GM19025 (cell line): ENCODE measurements around the gene BIRC2.
"Not testable (repeated sequence)": the region's sequence is repeated elsewhere in the genome, so short reads cannot be mapped to it uniquely, and the experiment has no call there.

ENCODE experiments used
- ATAC-seq: cut with Tn5 transposase; IDR thresholded peaks from one replicate; pipeline ENCODE4 v1.9.1; 2021; ENCODE audit warnings: mild to moderate bottlenecking, low read depth, moderate library complexity; ENCODE audit not compliant: unreplicated experiment

BIRC2 gene

GRCh38 chr11:102346748-102347461 lies at the start of gene BIRC2:
TSS of gene BIRC2 (plus strand) at chr11:102347214. CDS start at chr11:102349855, 2,641 bp downstream.
- peak; percentile 87 for ATAC-seq

- ATAC-seq = not testable (repeated sequence)
Observed at GRCh38 chr11:102300837-102301236, 46.2 kb upstream of the BIRC2 start.

- ATAC-seq = no peak
Observed at GRCh38 chr11:102302241-102302640, 44.8 kb upstream of the BIRC2 start.

DNA sequence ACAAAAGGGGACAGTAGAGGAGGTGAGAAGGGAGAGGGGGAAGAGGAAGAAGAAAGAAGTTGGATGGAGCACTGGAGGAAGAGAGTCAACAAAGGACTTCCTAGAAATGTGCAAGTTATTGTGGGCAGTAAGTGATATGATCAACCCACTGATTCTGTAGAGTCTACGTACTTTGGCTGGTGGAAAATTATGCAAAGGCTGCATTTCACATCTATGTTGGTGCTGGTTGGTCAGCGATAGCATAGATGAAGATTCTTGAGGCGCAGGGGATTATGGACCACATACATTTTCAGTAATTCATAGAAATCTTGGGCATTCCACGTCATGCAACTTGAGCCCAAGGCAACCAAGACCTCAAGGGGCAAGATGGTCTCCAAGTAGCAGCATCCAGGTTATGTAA lies 42.3 kb upstream of the BIRC2 start:
- ATAC-seq = no peak

- ATAC-seq = no peak
Observed at GRCh38 chr11:102305352-102306047, 41.5 kb upstream of the BIRC2 start.

DNA sequence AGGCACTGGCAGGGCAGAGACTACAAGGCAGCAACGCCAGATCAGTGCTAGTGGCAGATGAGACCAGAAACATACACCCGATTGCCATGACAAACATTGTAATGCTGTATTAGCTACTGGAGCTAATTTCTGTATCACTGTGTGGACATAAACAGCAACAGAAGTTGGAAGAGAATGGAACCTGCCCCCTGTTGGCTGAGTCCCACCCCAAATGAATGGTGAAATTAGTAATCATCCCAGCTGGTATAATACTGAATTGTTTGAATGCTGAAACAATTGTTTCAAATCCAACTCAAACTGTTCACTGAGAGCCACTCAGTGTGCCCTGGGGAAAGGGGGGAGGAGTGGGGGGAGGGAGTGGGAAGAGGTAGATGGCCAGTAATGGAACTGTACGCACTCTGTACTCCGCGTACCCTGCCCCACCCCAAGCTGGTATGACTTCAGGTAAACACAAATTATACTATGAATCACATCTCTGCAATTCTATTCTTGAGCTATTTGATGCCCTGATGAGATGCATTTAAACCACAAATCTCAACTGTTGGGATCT lies 40.9 kb upstream of the BIRC2 start:
- no peak for ATAC-seq

DNA sequence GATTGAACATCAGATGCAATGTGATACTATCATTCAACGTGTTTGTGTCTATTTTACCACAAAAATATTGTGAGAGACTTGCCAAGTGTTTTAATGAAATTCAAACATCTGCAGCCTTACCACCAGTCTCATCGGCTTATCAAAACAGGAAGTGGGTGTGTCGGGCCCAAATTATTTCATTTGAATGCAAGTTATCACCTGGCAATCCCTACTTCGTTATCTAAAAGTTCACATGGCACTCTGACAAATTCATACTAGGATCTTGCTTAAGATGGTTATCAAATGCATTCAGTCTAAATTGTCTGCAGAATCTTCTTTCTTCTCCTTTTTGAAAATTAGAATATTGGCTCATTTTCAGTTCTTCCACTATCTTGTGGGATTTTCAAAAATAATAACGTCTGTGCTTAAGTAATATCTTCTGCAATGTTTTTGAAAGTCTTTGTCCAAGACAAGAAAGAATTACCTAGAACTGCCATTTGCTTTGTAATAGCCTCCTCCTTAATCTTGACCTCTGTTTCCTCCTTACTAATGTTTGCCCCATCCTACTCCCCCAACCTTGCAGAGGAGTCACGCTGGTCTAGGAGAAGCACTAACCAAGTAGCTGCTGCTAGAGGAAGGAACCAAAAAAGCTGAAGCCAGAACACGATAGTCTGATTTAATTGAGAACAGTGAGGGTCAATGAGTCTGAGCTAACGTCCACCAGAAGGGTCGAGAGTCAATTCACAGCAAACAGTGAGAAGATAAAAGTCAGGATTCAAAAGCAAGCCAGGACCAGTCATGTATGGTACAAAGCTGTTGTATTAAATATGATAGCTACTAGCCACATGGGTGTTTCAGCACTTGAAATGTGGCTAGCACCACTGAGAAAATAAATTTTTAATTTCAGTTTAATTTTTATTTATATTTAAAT lies 39.9 kb upstream of the BIRC2 start:
- ATAC-seq = no peak

GRCh38 chr11:102307727-102308038 lies 39.3 kb upstream of the BIRC2 start:
- no peak for ATAC-seq

DNA sequence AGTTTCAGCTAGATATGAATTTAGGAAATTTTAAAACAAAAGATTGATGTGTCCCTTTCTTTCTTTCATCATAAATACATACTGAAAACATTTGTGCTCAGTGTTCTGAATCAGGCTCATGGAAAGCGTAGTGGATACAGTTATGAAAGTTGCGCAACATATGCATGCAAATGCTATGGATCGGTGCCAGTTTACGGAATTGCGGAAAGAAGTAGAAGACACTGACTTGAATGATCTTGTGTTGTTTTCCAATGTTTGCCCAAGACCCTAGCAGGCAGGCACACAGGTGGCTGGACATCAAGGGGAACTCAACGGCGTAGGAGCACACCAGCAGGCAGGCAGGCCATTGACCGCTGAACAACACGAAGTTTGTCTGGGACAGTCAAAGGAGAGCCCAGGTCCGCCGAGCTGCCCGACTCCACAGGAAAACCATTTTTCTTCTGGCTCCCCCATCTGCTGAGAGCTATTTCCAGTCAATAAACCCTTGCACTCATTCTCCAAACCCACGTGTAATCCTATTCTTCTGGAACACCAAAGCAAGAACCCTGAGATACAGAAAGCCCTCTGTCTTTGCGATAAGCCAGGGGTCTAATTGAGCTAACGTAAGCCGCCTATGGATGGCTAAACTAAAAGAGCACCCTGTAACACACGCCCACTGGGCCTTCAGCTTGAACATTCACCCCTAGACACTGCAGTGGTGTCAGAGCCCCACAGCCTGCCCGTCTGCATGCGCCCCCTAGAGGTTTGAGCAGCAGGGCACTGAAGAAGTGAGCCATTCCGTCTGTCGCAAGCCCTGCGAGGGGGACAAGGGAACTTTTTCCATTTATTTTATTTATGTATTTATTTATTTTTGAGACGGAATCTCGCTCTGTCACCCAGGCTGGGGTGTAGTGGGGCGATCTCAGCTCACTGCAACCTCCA lies 37.1 kb upstream of the BIRC2 start:
- no peak for ATAC-seq

DNA sequence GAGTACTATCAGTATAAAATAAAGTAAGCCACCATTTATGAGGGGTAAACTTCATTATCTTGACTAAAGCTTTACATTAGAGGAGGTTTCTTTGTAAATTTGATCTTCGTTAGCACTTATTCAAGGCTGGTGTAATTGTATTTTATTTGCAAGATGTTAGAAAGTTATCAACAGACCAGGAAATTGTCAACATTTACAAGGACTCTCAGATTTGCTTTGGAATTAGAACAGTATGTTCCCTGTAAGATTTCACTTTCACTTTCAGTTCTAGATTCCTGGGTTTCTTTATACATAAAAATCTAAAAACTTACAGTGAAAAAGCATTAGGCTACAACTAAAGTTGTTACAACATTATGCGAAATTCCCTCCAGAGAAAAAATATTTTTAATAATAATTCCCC lies 34.3 kb upstream of the BIRC2 start:
- no peak for ATAC-seq

DNA sequence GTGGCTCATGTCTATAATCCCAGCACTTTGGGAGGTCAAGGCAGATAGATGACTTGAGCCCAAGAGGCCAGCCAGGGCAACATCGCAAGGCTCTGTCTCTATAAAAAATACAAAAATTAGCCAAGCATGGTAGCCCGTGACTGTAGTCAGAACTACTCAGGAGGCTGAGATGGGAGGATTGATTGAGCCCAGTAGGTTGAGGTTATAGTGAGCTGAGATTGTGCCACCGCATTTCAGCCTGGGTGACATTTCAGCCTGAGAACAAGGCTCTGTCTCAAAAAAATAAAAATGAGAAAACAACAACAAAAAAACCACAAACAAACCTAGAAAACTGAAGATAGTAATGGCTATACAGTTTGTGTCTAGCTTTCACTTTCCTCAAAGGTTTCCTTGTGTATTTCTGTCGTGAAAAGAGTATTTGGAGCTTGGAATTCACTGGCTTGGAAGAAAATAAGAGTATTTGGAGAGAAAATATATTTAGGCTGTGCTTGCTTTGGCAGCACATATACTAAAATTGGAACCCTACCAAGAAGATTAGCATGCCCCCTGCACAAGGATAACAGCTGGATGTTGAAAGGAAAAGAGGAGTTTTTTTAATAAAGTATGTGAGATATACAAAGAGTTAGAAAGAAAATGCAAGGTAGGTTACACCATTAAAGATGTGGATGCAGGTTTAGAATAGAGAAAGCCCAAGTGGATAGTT lies 33.6 kb upstream of the BIRC2 start:
- no peak for ATAC-seq

DNA sequence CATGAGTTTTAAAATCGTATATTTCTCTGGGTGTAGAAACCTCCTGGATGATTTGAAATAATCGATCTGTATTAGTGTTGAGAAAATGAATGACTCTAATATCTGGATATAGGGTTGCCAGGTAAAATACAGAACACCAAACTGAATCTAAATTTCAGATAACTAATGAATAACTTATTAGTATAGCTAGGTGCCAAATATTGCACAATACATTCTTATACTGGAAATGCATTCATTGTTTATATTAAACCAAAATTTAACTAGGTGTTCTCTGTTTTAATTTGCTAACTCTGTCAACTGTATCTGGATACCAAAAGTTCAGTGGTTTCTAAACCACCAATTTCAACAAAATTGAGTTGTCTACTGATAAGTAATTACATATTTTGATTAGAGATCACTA lies 32.2 kb upstream of the BIRC2 start:
- ATAC-seq = no peak

DNA sequence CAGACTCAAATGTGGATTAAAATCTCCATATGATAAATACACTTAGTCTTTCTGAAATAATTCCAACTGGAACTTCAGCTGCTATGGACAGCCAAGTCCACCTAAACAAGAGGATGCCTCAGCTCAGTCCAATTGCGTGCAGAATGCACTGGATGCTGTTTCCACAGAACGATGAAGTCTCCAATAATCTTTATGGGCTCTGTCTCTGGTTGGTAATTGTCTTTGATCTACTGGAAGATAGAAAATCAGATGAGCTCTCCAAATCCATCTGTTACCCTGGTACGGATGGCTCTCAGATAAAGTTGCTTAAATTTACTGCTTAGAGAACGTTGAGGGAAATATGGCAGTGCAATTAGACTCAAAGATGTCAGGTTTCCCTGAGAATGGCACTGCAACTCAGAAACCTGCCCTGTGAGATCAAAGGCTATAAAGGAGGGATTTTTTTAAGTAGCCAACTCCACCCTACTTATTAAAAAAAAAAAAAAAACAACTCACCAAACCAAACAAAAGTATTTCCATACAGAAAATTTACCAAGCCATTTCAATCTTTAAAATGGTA lies 30.6 kb upstream of the BIRC2 start:
- ATAC-seq = no peak

- ATAC-seq = peak; percentile 78
Observed at GRCh38 chr11:102317099-102317767, 29.8 kb upstream of the BIRC2 start, which contains the start of gene BIRC3. TSS of gene BIRC3 (plus strand) at chr11:102317484. CDS start at chr11:102324510, 7,026 bp downstream.

DNA sequence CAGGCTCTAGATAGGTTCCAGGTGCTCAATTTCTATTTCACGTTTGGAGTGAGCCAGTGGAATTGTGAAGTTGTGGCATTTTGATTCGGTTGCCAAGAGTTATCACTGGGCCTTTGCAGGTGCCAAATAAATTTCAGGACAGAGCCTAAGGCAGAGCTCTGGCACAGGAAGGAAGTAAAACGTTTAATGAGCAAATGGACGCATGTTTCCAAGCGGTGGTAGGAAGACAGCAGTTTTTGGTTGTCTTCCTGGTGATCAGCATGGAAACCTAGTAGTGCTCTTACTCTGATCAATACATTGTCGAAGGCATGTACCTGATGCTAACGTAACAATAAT lies 29.3 kb upstream of the BIRC2 start:
- ATAC-seq = no peak

DNA sequence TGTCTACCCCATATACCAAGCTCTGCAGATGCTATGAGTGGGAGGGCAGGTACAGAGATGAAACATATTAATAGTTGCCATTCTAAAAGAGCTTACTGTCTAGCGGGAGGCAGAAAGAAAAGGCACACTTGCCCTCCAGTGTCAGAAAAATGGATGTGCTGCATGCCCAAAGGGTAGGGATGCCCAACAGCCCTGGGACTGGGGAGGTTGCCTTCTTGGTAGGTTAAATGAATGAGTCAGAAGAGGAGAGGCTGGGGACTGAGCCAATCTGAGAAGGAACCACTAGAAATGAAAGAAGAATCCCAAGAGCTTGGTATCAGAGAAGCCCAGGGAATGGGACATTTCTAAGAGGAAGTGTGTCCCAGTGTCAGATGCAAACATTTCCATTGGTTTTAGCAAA lies 28.5 kb upstream of the BIRC2 start:
- ATAC-seq = no peak

DNA sequence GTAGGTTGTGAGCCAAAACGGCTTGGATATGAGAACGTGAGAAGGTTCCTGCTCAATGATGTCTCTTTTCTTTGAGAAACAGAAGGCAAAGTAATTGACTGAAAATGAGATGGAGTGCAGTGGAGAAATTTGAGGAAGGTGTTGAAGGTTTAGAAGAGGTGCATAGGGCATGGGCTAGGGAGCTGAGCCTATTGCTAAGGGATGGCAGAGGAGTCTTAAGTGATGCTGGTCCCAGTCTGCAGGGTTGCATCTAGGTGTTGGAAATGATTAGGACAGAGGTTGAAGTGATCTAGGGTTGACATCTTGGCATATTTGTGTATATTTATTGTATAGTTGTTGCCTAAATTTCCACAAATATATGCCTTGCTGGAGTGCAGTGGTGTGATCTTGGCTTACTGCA lies 27.5 kb upstream of the BIRC2 start:
- no peak for ATAC-seq

- ATAC-seq = no peak
Observed at GRCh38 chr11:102320188-102320587, 26.8 kb upstream of the BIRC2 start.

GRCh38 chr11:102320679-102321078 lies 26.3 kb upstream of the BIRC2 start:
- no peak for ATAC-seq
